HepG2 (cell line): Measurements from ENCODE around the gene NAPG. TPM values are rescaled to one million over a fixed set of nuclear protein-coding genes. Genes with fewer than 3 reads are reported as not detected.

Experiments used
- ATAC-seq: fragments of 200-7000 bp; cut with Tn5 transposase; 3 replicates; pipeline ENCODE4 v1.9.1; 2020; ENCODE audit warnings: mild to moderate bottlenecking, moderate library complexity
- BruUV-seq: library from RNA; stranded (reverse); fragments of 400-500 nt; replicated peaks from 2 replicates; lab custom pipeline; 2021; lab: Mats Ljungman, UMichigan
- CTCF ChIA-PET: fragments of 300-600 bp; formaldehyde crosslinking; extraction: SDS; loops from one replicate; lab custom pipeline; 2021; ENCODE audit warnings: low total read pairs, inconsistent platforms, low intra/inter-chr PET ratio; lab: Yijun Ruan, JAX
- POLR2A ChIA-PET: fragments of 350-600 bp; sonication (Branson Sonifier 250); formaldehyde crosslinking; loops from one replicate; lab custom pipeline; 2020; ENCODE audit warnings: antibody characterized with exemption, inconsistent platforms; lab: Yijun Ruan, JAX
- DNase-seq: peaks from one replicate; pipeline ENCODE4 v3.0.0-alpha.2; 2015; ENCODE audit warnings: low spot score
- FAIRE-seq: peaks from 3 replicates; lab custom pipeline; 2011; peaks lifted over from hg19 to GRCh38; lab: Jason Lieb, UNC
- H2AFZ ChIP-seq: one replicate; pipeline ENCODE4 v1.6.1; 2011; ENCODE audit warnings: low read length, inconsistent platforms
- H3K27ac ChIP-seq: fragments of 300-600 bp; 3 replicates; pipeline ENCODE4 v1.8.0; 2011; ENCODE audit warnings: mixed run types, mild to moderate bottlenecking, mixed read lengths, low read length, inconsistent platforms; ENCODE audit not compliant: insufficient read depth; ENCODE audit errors: extremely low read length
- H3K27me3 ChIP-seq, 2 experiments: fragments of 200-600 bp in 1 of 2; 2 replicates in 1 of 2; 3 replicates in 1 of 2; pipeline versions ENCODE4 v1.6.0 to v1.8.0; 2011; ENCODE audit warnings: low read length in 2 of 2, mild to moderate bottlenecking in 2 of 2, moderate library complexity in 2 of 2, inconsistent platforms in 1 of 2; ENCODE audit not compliant: insufficient read depth in 2 of 2, control insufficient read depth in 1 of 2
- H3K36me3 ChIP-seq, 2 experiments: fragments of 200-600 bp in 1 of 2; replicated peaks in 1 of 2; 2 replicates in 1 of 2; 3 replicates in 1 of 2; pipeline versions ENCODE4 v1.5.1 to v1.8.0; 2011; ENCODE audit warnings: low read length in 2 of 2, inconsistent platforms in 1 of 2; ENCODE audit not compliant: insufficient read depth in 2 of 2, control insufficient read depth in 1 of 2
- H3K4me1 ChIP-seq: 2 replicates; pipeline ENCODE4 v1.5.1; 2012; ENCODE audit warnings: low read length, inconsistent platforms; ENCODE audit not compliant: insufficient read depth
- H3K4me2 ChIP-seq: 2 replicates; pipeline ENCODE4 v1.6.0; 2011; ENCODE audit warnings: low read depth, low read length, inconsistent platforms
- H3K4me3 ChIP-seq, 3 experiments: fragments of 200-600 bp in 1 of 3; sonication (generic), shearing (Covaris generic) in 1 of 3; replicated peaks in 1 of 3; 2 replicates each; pipeline ENCODE4 v1.5.1; 2011 to 2016; ENCODE audit warnings: low read length in 3 of 3, inconsistent platforms in 2 of 3, low read depth in 2 of 3, mild to moderate bottlenecking in 2 of 3, control low read depth in 1 of 3, mixed read lengths in 1 of 3; ENCODE audit not compliant: insufficient read depth in 1 of 3
- H3K79me2 ChIP-seq: one replicate; pipeline ENCODE4 v1.6.1; 2011; ENCODE audit warnings: low read length, inconsistent platforms; ENCODE audit not compliant: insufficient read depth
- H3K9ac ChIP-seq: 2 replicates; pipeline ENCODE4 v1.6.0; 2011; ENCODE audit warnings: mild to moderate bottlenecking, low read depth, low read length, inconsistent platforms; ENCODE audit not compliant: insufficient read depth
- H3K9me3 ChIP-seq: 2 replicates; pipeline ENCODE4 v1.5.1; 2012; ENCODE audit warnings: mild to moderate bottlenecking, low read length
- H4K20me1 ChIP-seq: 2 replicates; pipeline ENCODE4 v1.6.0; 2011; ENCODE audit warnings: inconsistent platforms, mild to moderate bottlenecking, low read length, moderate library complexity; ENCODE audit not compliant: insufficient read depth
- GABPB1 ChIP-seq: IDR thresholded peaks from 2 replicates; pipeline ENCODE4 v1.6.1; 2016; ENCODE audit warnings: mild to moderate bottlenecking, missing genetic modification reagents, moderate library complexity, missing compliant biosample characterization
- GATAD1 ChIP-seq: IDR thresholded peaks from 2 replicates; pipeline ENCODE4 v1.6.1; 2016; ENCODE audit warnings: missing genetic modification reagents, missing compliant biosample characterization
- HDAC1 ChIP-seq: sonication (generic); formaldehyde crosslinking; IDR thresholded peaks from 2 replicates; pipeline ENCODE4 v1.5.1; 2020; ENCODE audit warnings: mild to moderate bottlenecking, missing genetic modification reagents
- IRF9 ChIP-seq: sonication (generic); formaldehyde crosslinking; IDR thresholded peaks from 2 replicates; pipeline ENCODE4 v1.8.0; 2022; ENCODE audit warnings: missing genetic modification reagents, mild to moderate bottlenecking, borderline replicate concordance
- KAT8 ChIP-seq: IDR thresholded peaks from 2 replicates; pipeline ENCODE4 v1.6.1; 2016; ENCODE audit warnings: missing genetic modification reagents, missing compliant biosample characterization
- LRRFIP1 ChIP-seq: sonication (generic); formaldehyde crosslinking; conservative IDR thresholded peaks from 2 replicates; pipeline ENCODE4 v1.4.0; 2020; ENCODE audit warnings: missing genetic modification reagents
- NFIC ChIP-seq: IDR thresholded peaks from 2 replicates; pipeline ENCODE4 v1.6.1; 2012; ENCODE audit warnings: mild to moderate bottlenecking, low read length, inconsistent platforms
- SMARCE1 ChIP-seq: fragments of 450-650 bp; IDR thresholded peaks from 2 replicates; pipeline ENCODE4 v1.6.1; 2017; ENCODE audit warnings: borderline replicate concordance
- SRY ChIP-seq: sonication (generic); formaldehyde crosslinking; IDR thresholded peaks from 2 replicates; pipeline ENCODE4 v1.8.0; 2022; ENCODE audit warnings: mild to moderate bottlenecking, missing genetic modification reagents
- ZMYM3 ChIP-seq: sonication (generic); formaldehyde crosslinking; IDR thresholded peaks from 2 replicates; pipeline ENCODE4 v1.5.1; 2020; ENCODE audit warnings: mild to moderate bottlenecking, missing genetic modification reagents
- ZNF234 ChIP-seq: sonication (generic); formaldehyde crosslinking; conservative IDR thresholded peaks from 2 replicates; pipeline ENCODE4 v1.5.1; 2020; ENCODE audit warnings: mild to moderate bottlenecking, missing genetic modification reagents
- ZNF615 ChIP-seq: sonication (generic); formaldehyde crosslinking; IDR thresholded peaks from 2 replicates; pipeline ENCODE4 v1.5.0; 2020; ENCODE audit warnings: mild to moderate bottlenecking, missing genetic modification reagents, borderline replicate concordance
- ZSCAN12 ChIP-seq: sonication (generic); formaldehyde crosslinking; IDR thresholded peaks from 2 replicates; pipeline ENCODE4 v1.9.0; 2021; ENCODE audit warnings: mild to moderate bottlenecking, missing genetic modification reagents
- WGBS: methylation state at CpG from one replicate; pipeline ENCODE4 v1.1.6; 2017; ENCODE audit warnings: low lambda C conversion rate; 5-methylcytosine and 5-hydroxymethylcytosine counted together
- in situ Hi-C: cut with HindIII; loops from 2 replicates; pipeline ENCODE4 v1.10.0; 2017; ENCODE audit warnings: low pct_unique_long_range_greater_than_20kb; ENCODE audit not compliant: extremely low pct_ligation_motif_present
- intact Hi-C: fragments of 100-400 bp; cut with micrococcal nuclease; formaldehyde crosslinking; loops from one replicate; pipeline ENCODE4 v1.10.0; 2022; ENCODE audit not compliant: unreplicated experiment
- polyA plus RNA-seq, 8 experiments: library from polyadenylated mRNA; depleted of rRNA in 3 of 8; stranded (reverse) in 7 of 8; unstranded in 1 of 8; fragments of >200 nt; fragmentation: Illumina TruSeq in 4 of 8; extraction: Trizol in 4 of 8; gene quantifications; 2 replicates each; pipeline versions ENCODE4 v1.2.1 to v1.2.3, GENCODE V29; 2011 to 2016; ENCODE audit warnings: low read depth in 4 of 8, missing spikeins in 1 of 8, mixed read lengths in 1 of 8; ENCODE audit not compliant: insufficient read depth in 1 of 8
- total RNA-seq, 5 experiments: library from RNA; depleted of rRNA; stranded (reverse); fragments of >200 nt; fragmentation: Illumina TruSeq; extraction: Trizol; gene quantifications; 2 replicates each; pipeline ENCODE4 v1.2.3, GENCODE V29; 2016; ENCODE audit warnings: low read depth in 1 of 5
- TF ChIP-seq, protein P1 (sequence below): sonication (generic); formaldehyde crosslinking; IDR thresholded peaks from 2 replicates; pipeline ENCODE4 v1.4.0; 2020; ENCODE audit warnings: missing genetic modification reagents
- TF ChIP-seq, protein P2 (sequence below): sonication (generic); formaldehyde crosslinking; IDR thresholded peaks from 2 replicates; pipeline ENCODE4 v1.8.0; 2022; ENCODE audit warnings: mild to moderate bottlenecking, missing genetic modification reagents
- TF ChIP-seq, protein P3 (sequence below): sonication (generic); formaldehyde crosslinking; IDR thresholded peaks from 2 replicates; pipeline ENCODE4 v1.4.0; 2020; ENCODE audit warnings: missing genetic modification reagents

The NAPG gene
- total and polyA plus RNA-seq, 2 of the 13 experiments (the other 11 are each of a cell fraction or from before 2014, with no cell fraction given), result 19.8 to 34.4 TPM

DNA sequence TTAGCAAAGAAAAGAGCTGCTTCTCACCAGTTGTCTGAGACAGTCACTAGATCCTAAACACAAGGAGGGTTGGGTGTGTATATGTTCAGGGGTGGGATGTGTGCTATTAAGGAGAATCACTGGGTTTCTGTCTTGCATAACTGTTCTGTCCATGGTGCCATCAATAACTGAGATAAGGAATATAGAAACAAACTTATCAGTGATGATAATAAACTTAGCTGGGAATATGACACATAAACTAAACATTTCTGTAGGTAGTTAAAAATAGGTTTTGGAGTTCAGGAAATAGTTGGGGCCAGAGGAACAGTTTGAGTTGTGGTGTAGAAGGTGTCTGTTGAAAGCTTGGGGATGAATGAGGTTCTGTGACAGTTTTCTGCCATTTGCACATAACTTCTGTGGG is 17.4 kb downstream of the NAPG start (continued):
- TF ChIP-seq, protein P1, sequence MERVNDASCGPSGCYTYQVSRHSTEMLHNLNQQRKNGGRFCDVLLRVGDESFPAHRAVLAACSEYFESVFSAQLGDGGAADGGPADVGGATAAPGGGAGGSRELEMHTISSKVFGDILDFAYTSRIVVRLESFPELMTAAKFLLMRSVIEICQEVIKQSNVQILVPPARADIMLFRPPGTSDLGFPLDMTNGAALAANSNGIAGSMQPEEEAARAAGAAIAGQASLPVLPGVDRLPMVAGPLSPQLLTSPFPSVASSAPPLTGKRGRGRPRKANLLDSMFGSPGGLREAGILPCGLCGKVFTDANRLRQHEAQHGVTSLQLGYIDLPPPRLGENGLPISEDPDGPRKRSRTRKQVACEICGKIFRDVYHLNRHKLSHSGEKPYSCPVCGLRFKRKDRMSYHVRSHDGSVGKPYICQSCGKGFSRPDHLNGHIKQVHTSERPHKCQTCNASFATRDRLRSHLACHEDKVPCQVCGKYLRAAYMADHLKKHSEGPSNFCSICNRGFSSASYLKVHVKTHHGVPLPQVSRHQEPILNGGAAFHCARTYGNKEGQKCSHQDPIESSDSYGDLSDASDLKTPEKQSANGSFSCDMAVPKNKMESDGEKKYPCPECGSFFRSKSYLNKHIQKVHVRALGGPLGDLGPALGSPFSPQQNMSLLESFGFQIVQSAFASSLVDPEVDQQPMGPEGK (CRISPR knock-in tag), result no peak
- no peak for TF ChIP-seq HDAC1
- TF ChIP-seq SRY (CRISPR knock-in tag), result no peak
- no peak for TF ChIP-seq GATAD1 (CRISPR knock-in tag)
- no peak for TF ChIP-seq KAT8 (CRISPR knock-in tag)
- no peak for TF ChIP-seq SMARCE1
- no peak for TF ChIP-seq ZNF615 (CRISPR knock-in tag)
- TF ChIP-seq IRF9 (CRISPR knock-in tag), result no peak
- no peak for TF ChIP-seq ZSCAN12 (CRISPR knock-in tag)

DNA sequence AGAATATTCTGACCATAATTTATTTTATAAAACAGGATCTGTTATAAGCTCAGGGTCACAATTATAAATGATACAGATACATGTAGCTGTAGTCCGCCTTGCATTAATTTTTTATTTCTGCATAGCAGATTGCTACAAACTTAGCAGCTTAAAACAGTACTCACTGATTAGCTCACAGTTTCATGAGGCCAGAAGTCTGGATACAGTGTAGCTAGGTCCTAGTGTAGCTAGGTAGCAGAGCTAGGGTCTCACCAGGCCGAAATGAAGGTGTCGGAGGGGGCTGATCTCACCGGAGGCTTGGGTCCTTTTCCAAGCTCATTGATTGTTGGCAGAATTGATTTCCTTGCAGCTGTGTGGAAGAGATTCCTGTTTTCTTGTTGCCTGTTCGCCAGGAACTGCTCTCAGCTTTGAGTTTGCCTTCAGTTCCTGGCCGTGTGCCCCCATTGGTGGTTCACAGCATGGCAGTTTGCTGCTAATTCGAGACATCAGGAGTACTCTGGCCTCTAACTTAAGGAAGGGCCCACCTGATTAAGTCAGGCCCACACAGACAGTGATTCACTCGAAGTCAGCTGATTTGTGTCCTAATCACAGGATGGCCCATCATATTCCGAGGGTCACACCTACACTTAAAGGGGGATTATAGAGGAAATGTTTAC is 18.4 kb downstream of the NAPG start:
- H3K27ac ChIP-seq, result no peak overlapping the region
- no peaks in the 10 kb centered on the region for H3K79me2 ChIP-seq
- no peak overlapping the region for H3K4me2 ChIP-seq
- H4K20me1 ChIP-seq, result no peaks in the 10 kb centered on the region
- CTCF ChIA-PET, result no interaction called here
- H3K27me3 ChIP-seq, result no peaks in the 10 kb centered on the region
- ATAC-seq (peak; percentile 50; the same call in 2 of the 3 replicates), FAIRE-seq (no peak), DNase-seq (no peak)
- no peak overlapping the region for H3K9ac ChIP-seq
- intact Hi-C loops (no loop called here), in situ Hi-C loops (no loop called here)
- POLR2A ChIA-PET, result no interaction called here
- BruUV-seq, result no TSS peak
- H3K4me3 ChIP-seq, result no peak overlapping the region
- H3K9me3 ChIP-seq, result no peaks in the 10 kb centered on the region
- WGBS, result 92% methylated on average over 7 of the region's 9 CpGs
- peaks cover 20% of the 10 kb centered on the region for H3K4me1 ChIP-seq
- H3K36me3 ChIP-seq, result peaks cover 20 to 72% of the 10 kb centered on the region in 2 experiments
- H2AFZ ChIP-seq, result no peak overlapping the region
- no peak for TF ChIP-seq NFIC
- TF ChIP-seq LRRFIP1 (CRISPR knock-in tag), result no peak
- TF ChIP-seq GABPB1 (CRISPR knock-in tag), result no peak
- TF ChIP-seq ZMYM3 (CRISPR knock-in tag), result no peak
- TF ChIP-seq ZNF234, result no peak
- TF ChIP-seq, protein P2, sequence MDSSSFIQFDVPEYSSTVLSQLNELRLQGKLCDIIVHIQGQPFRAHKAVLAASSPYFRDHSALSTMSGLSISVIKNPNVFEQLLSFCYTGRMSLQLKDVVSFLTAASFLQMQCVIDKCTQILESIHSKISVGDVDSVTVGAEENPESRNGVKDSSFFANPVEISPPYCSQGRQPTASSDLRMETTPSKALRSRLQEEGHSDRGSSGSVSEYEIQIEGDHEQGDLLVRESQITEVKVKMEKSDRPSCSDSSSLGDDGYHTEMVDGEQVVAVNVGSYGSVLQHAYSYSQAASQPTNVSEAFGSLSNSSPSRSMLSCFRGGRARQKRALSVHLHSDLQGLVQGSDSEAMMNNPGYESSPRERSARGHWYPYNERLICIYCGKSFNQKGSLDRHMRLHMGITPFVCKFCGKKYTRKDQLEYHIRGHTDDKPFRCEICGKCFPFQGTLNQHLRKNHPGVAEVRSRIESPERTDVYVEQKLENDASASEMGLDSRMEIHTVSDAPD (CRISPR knock-in tag), result no peak
- TF ChIP-seq, protein P3, sequence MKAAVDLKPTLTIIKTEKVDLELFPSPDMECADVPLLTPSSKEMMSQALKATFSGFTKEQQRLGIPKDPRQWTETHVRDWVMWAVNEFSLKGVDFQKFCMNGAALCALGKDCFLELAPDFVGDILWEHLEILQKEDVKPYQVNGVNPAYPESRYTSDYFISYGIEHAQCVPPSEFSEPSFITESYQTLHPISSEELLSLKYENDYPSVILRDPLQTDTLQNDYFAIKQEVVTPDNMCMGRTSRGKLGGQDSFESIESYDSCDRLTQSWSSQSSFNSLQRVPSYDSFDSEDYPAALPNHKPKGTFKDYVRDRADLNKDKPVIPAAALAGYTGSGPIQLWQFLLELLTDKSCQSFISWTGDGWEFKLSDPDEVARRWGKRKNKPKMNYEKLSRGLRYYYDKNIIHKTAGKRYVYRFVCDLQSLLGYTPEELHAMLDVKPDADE (CRISPR knock-in tag), result no peak
